Tibial nerve (tissue), 3 donors: Measurements from ENCODE around the gene ATP2C1.

Experiments
- POLR2A ChIP-seq, 2 donors: fragments of 450-650 bp; IDR thresholded peaks; one replicate each; pipeline ENCODE4 v1.6.1; 2017; ENCODE audit warnings: antibody characterized with exemption in 2 of 2, mild to moderate bottlenecking in 2 of 2, moderate library complexity in 2 of 2
- TF ChIP-seq, protein P1 (sequence below), 5 experiments: fragments of 200-600 bp in 3 of 5; fragments of 450-650 bp in 2 of 5; sonication (generic) in 3 of 5; IDR thresholded peaks; one replicate each; pipeline ENCODE4 v1.5.1; 2016 to 2019; ENCODE audit warnings: antibody characterized with exemption in 5 of 5, mild to moderate bottlenecking in 3 of 5, moderate library complexity in 2 of 5

DNA sequence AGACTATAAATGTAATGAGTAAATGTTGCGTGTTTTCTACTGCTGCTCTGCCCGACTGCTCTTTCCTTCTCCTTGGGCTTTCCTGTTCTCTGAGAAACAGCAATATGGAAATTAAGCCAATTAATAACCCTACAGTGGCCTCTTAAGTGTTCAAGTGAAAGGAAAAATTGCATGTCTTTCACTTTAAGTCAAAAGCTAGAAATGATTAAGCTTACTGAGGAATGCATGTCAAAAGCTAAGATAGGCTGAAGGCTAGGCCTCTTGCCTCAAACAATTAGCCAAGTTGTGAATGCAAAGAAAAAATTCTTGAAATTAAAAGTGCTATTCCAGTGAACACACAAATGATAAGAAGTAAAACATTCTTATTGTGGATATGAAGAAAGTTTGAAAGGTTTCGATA is 55.0 kb downstream of the ATP2C1 start:
- TF ChIP-seq POLR2A (IDR thresholded peaks at IDR 0.05) = no peak
- TF ChIP-seq, protein P1, sequence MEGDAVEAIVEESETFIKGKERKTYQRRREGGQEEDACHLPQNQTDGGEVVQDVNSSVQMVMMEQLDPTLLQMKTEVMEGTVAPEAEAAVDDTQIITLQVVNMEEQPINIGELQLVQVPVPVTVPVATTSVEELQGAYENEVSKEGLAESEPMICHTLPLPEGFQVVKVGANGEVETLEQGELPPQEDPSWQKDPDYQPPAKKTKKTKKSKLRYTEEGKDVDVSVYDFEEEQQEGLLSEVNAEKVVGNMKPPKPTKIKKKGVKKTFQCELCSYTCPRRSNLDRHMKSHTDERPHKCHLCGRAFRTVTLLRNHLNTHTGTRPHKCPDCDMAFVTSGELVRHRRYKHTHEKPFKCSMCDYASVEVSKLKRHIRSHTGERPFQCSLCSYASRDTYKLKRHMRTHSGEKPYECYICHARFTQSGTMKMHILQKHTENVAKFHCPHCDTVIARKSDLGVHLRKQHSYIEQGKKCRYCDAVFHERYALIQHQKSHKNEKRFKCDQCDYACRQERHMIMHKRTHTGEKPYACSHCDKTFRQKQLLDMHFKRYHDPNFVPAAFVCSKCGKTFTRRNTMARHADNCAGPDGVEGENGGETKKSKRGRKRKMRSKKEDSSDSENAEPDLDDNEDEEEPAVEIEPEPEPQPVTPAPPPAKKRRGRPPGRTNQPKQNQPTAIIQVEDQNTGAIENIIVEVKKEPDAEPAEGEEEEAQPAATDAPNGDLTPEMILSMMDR (IDR thresholded peaks at IDR 0.05) = no peak
